ENCODE measurements around the gene NELFA. TPM values are rescaled to one million over a fixed set of nuclear protein-coding genes. Genes with fewer than 3 reads are reported as not detected.

NELFA gene
- total and polyA plus RNA-seq, 2 of the 4 experiments (the other 2 are of a cell fraction), result 4.3 to 21.9 TPM

- Histone ChIP-seq H3K27me3 (ENCODE audit: control insufficient read depth, insufficient read depth, low read length) (no peaks in the 10 kb centered on the region), H2BK120ac (ENCODE audit: low read depth, low read length) (no peak overlapping the region), H4K8ac (ENCODE audit: low read depth in 2 of 2, low read length in 2 of 2) (no peak overlapping the region), H2BK15ac (ENCODE audit: low read depth, low read length) (no peak overlapping the region), H4K5ac (ENCODE audit: low read depth, low read length) (no peak overlapping the region), H2AFZ (replicated peaks; ENCODE audit: low read length, poor library complexity) (no peak overlapping the region), H4K91ac (ENCODE audit: insufficient read depth, low read depth, low read length) (no peak overlapping the region), H2AK5ac (ENCODE audit: low read depth, low read length) (no peak overlapping the region), H3K79me1 (ENCODE audit: low read depth in 1 of 2, low read length in 2 of 2) (peaks cover 10 to 52% of the 10 kb centered on the region in 2 experiments; a peak in 3 of 4 replicates), H3K4me2 (ENCODE audit: low read depth, low read length) (no peak overlapping the region), H3K4ac (ENCODE audit: low read depth, low read length) (no peak overlapping the region), H3K4me1 (ENCODE audit: control insufficient read depth, insufficient read depth, low read length) (no peaks in the 10 kb centered on the region), H2BK5ac (ENCODE audit: low read depth, low read length, poor library complexity, severe bottlenecking) (no peak overlapping the region), H2AK9ac (replicated peaks; ENCODE audit: low read depth, low read length, poor library complexity) (no peak overlapping the region), H3K23ac (ENCODE audit: low read depth, low read length) (no peak overlapping the region), H3K9ac (ENCODE audit: low read depth, low read length) (no peak overlapping the region), H3K4me3 (ENCODE audit: insufficient read depth, low read depth, low read length) (no peak overlapping the region), H3K14ac (replicated peaks; ENCODE audit: low read depth, low read length) (no peak overlapping the region), H3K56ac (ENCODE audit: extremely low read depth, insufficient read depth, low read length) (no peak overlapping the region), H4K20me1 (ENCODE audit: insufficient read depth, low read length) (no peaks in the 10 kb centered on the region; the same call in 1 of the 2 replicates), H2BK20ac (ENCODE audit: low read depth, low read length) (no peak overlapping the region), H3K9me1 (ENCODE audit: insufficient read depth, low read length) (no peaks in the 10 kb centered on the region; the same call in 1 of the 2 replicates), H3K18ac (ENCODE audit: low read depth, low read length) (no peak overlapping the region), H3K9me3 (ENCODE audit: control insufficient read depth, insufficient read depth, low read length) (no peaks in the 10 kb centered on the region), H3K36me3 (ENCODE audit: control insufficient read depth, insufficient read depth, low read length) (peaks cover 33% of the 10 kb centered on the region), H3K27ac (ENCODE audit: insufficient read depth, low read length) (no peak overlapping the region)
- POLR2A ChIA-PET (ENCODE audit: unreplicated experiment), result no interaction called here
- TF ChIP-seq RAD21 (IDR thresholded peaks at IDR 0.05; ENCODE audit: low read length) (no peak), RCOR1 (IDR thresholded peaks at IDR 0.05; ENCODE audit: insufficient replicate concordance, low read length) (no peak), USF2 (IDR thresholded peaks at IDR 0.05; ENCODE audit: low read depth, low read length) (no peak), POLR2A (IDR thresholded peaks at IDR 0.05; ENCODE audit: low read depth, low read length) (no peak), CTCF (conservative IDR thresholded peaks at IDR 0.05; ENCODE audit: low read depth, low read length) (no peak), RFX5 (IDR thresholded peaks at IDR 0.05; ENCODE audit: low read depth, low read length) (no peak), BHLHE40 (IDR thresholded peaks at IDR 0.05; ENCODE audit: low read depth, low read length) (no peak), SMC3 (IDR thresholded peaks at IDR 0.05; ENCODE audit: low read depth, low read length) (no peak), FOS (IDR thresholded peaks at IDR 0.05; ENCODE audit: low read depth, low read length) (no peak), MXI1 (IDR thresholded peaks at IDR 0.05; ENCODE audit: borderline replicate concordance, low read depth, low read length) (no peak), MAZ (IDR thresholded peaks at IDR 0.05; ENCODE audit: borderline replicate concordance, low read depth, low read length) (no peak), NFE2L2 (IDR thresholded peaks at IDR 0.05; ENCODE audit: low read depth, low read length) (no peak), CEBPB (IDR thresholded peaks at IDR 0.05; ENCODE audit: low read depth, low read length) (no peak), ELK1 (IDR thresholded peaks at IDR 0.05; ENCODE audit: borderline replicate concordance, low read depth, low read length) (no peak), CHD1 (IDR thresholded peaks at IDR 0.05; ENCODE audit: low read depth, low read length) (no peak)
- intact Hi-C loops (cut with micrococcal nuclease), result no loop called here
- ATAC-seq (ENCODE audit: low read depth), result no peak
- no CpG with 5 or more reads among the region's 5 CpGs for WGBS, 2 experiments (ENCODE audit: extremely low coverage in 2 of 2, insufficient read length in 1 of 2)
- no peak for DNase-seq
- BruUV-seq (replicated peaks), result no TSS peak
- in situ Hi-C loops (cut with MboI; ENCODE audit: low sequenced_read_pairs), result no loop called here
- CTCF ChIA-PET, result no interaction called here
- dilution Hi-C loops (cut with HindIII; ENCODE audit: low sequenced_read_pairs, unreplicated experiment), result no loop called here
Observed at GRCh38 chr4:1952719-1953118, 56.1 kb downstream of the NELFA start.
